Liver (tissue), 3 donors: Measurements from ENCODE around the gene NRG2.

Experiments
- ATF3 ChIP-seq: IDR thresholded peaks from 2 replicates; pipeline ENCODE4 v1.6.1; 2016; ENCODE audit warnings: antibody characterized with exemption
- EGR1 ChIP-seq, 2 donors: IDR thresholded peaks; 2 replicates each; pipeline ENCODE4 v1.6.1; 2016 to 2018; ENCODE audit warnings: antibody characterized with exemption in 2 of 2, low read depth in 2 of 2
- FOXA2 ChIP-seq: IDR thresholded peaks from 2 replicates; pipeline ENCODE4 v1.6.1; 2016; ENCODE audit warnings: antibody characterized with exemption
- HNF4A ChIP-seq, 2 donors: conservative IDR thresholded peaks; 2 replicates each; pipeline ENCODE4 v1.6.1; 2016; ENCODE audit warnings: antibody characterized with exemption in 2 of 2, mild to moderate bottlenecking in 2 of 2
- JUND ChIP-seq, 2 donors: IDR thresholded peaks; 2 replicates each; pipeline ENCODE4 v1.6.1; 2016; ENCODE audit warnings: antibody characterized with exemption in 2 of 2
- MAX ChIP-seq: IDR thresholded peaks from 2 replicates; pipeline ENCODE4 v1.6.1; 2016; ENCODE audit warnings: antibody characterized with exemption
- NR2F2 ChIP-seq: IDR thresholded peaks from 2 replicates; pipeline ENCODE4 v1.6.1; 2016; ENCODE audit warnings: antibody characterized with exemption
- RAD21 ChIP-seq, 2 donors: IDR thresholded peaks; 2 replicates each; pipeline ENCODE4 v1.6.1; 2016; ENCODE audit warnings: antibody characterized with exemption in 2 of 2, mild to moderate bottlenecking in 2 of 2
- SP1 ChIP-seq: IDR thresholded peaks from 2 replicates; pipeline ENCODE4 v1.6.1; 2018; ENCODE audit warnings: antibody characterized with exemption, mild to moderate bottlenecking
- TAF1 ChIP-seq: conservative IDR thresholded peaks from 2 replicates; pipeline ENCODE4 v1.6.1; 2016; ENCODE audit warnings: antibody characterized with exemption, mild to moderate bottlenecking
- YY1 ChIP-seq: IDR thresholded peaks from 2 replicates; pipeline ENCODE4 v1.6.1; 2016; ENCODE audit warnings: antibody characterized with exemption, mild to moderate bottlenecking
- TF ChIP-seq, protein P1 (sequence below): fragments of 150-350 bp; IDR thresholded peaks from 2 replicates; pipeline ENCODE4 v1.5.1; 2017; ENCODE audit warnings: improper control_type of control experiment, low read depth, low read length; ENCODE audit not compliant: missing input control
- donor health status: healthy.
- donor health status: healthy.

GRCh38 chr5:140083120-140083519, 40.0 kb upstream of the NRG2 start:
- TF ChIP-seq, protein P1, sequence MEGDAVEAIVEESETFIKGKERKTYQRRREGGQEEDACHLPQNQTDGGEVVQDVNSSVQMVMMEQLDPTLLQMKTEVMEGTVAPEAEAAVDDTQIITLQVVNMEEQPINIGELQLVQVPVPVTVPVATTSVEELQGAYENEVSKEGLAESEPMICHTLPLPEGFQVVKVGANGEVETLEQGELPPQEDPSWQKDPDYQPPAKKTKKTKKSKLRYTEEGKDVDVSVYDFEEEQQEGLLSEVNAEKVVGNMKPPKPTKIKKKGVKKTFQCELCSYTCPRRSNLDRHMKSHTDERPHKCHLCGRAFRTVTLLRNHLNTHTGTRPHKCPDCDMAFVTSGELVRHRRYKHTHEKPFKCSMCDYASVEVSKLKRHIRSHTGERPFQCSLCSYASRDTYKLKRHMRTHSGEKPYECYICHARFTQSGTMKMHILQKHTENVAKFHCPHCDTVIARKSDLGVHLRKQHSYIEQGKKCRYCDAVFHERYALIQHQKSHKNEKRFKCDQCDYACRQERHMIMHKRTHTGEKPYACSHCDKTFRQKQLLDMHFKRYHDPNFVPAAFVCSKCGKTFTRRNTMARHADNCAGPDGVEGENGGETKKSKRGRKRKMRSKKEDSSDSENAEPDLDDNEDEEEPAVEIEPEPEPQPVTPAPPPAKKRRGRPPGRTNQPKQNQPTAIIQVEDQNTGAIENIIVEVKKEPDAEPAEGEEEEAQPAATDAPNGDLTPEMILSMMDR, result no peak
- TF ChIP-seq NR2F2 (no peak), TAF1 (no peak), EGR1 (IDR thresholded peaks at IDR 0.05; ENCODE audit: low read depth in 2 of 2) (no peak), RAD21 (IDR thresholded peaks at IDR 0.05) (no peak), ATF3 (no peak), MAX (no peak), JUND (IDR thresholded peaks at IDR 0.05) (no peak), HNF4A (conservative IDR thresholded peaks at IDR 0.05) (peak in 1 of 2 donors; percentile 5), SP1 (no peak), FOXA2 (no peak), YY1 (no peak)
